SW 1271 (cell line): ENCODE results near the gene TTF2.

Source experiments
- DNase-seq, 2 experiments: peaks; one replicate each; lab custom pipeline; 2025; lab: John Stamatoyannopoulos, UW

TTF2 gene

GRCh38 chr1:117046781-117047180 is 13.3 kb upstream of the TTF2 start:
- no peak for DNase-seq

- DNase-seq = no peak
Measured at GRCh38 chr1:117047271-117047670, 12.9 kb upstream of the TTF2 start.

GRCh38 chr1:117049857-117050256 is 10.3 kb upstream of the TTF2 start:
- no peak for DNase-seq

GRCh38 chr1:117051224-117052064 is 8.7 kb upstream of the TTF2 start:
- DNase-seq = no peak

GRCh38 chr1:117054068-117054467 is 6.1 kb upstream of the TTF2 start:
- DNase-seq = no peak

GRCh38 chr1:117058810-117059209 is 1.3 kb upstream of the TTF2 start:
- DNase-seq = no peak

GRCh38 chr1:117059334-117059677 is 820 bp upstream of the TTF2 start:
- peak in 1 of 2 experiments; percentile 62 for DNase-seq

GRCh38 chr1:117060441-117061317 is 553 bp downstream of the TTF2 start:
- peak in 1 of 2 experiments; percentile 12 for DNase-seq

- DNase-seq = no peak
Measured at GRCh38 chr1:117061986-117062415, 1.9 kb downstream of the TTF2 start.

- DNase-seq = no peak
Measured at GRCh38 chr1:117066367-117066766, 6.2 kb downstream of the TTF2 start.

- DNase-seq = peak in 1 of 2 experiments; percentile 22
Measured at GRCh38 chr1:117067533-117068370, 7.6 kb downstream of the TTF2 start.

- DNase-seq = no peak
Measured at GRCh38 chr1:117068580-117068979, 8.5 kb downstream of the TTF2 start.

GRCh38 chr1:117069220-117069844 is 9.2 kb downstream of the TTF2 start:
- no peak for DNase-seq

GRCh38 chr1:117070124-117070523 is 10.0 kb downstream of the TTF2 start:
- DNase-seq = no peak

GRCh38 chr1:117076648-117077047 is 16.5 kb downstream of the TTF2 start:
- DNase-seq = no peak

- DNase-seq = no peak
Measured at GRCh38 chr1:117077267-117077666, 17.1 kb downstream of the TTF2 start.

- DNase-seq = no peak
Measured at GRCh38 chr1:117079737-117080136, 19.6 kb downstream of the TTF2 start.

GRCh38 chr1:117084231-117084630 is 24.1 kb downstream of the TTF2 start:
- no peak for DNase-seq

- no peak for DNase-seq
Measured at GRCh38 chr1:117087686-117088085, 27.6 kb downstream of the TTF2 start.

GRCh38 chr1:117089996-117090395 is 29.9 kb downstream of the TTF2 start:
- DNase-seq = no peak

GRCh38 chr1:117092594-117092993 is 32.5 kb downstream of the TTF2 start:
- no peak for DNase-seq

- DNase-seq = peak in 1 of 2 experiments; percentile 12
Measured at GRCh38 chr1:117093091-117093534, 33.0 kb downstream of the TTF2 start.
